Activated naive CD4-positive, alpha-beta T cell treated with anti-CD3 and anti-CD28 coated beads, Interleukin-2, amount 50 U/mL, for 72 hours (primary cell): ENCODE data around the gene ZBTB33. TPM values are rescaled to one million over a fixed set of nuclear protein-coding genes. Genes with fewer than 3 reads are reported as not detected.

Source experiments
- ATAC-seq, 2 donors: fragments of 150-1000 bp; cut with Tn5 transposase; 2 replicates each; pipeline ENCODE4 v1.10.0; 2021; ENCODE audit warnings: mild to moderate bottlenecking in 2 of 2, moderate library complexity in 2 of 2
- DNase-seq, 2 donors: peaks; one replicate each; pipeline ENCODE4 v3.0.0; 2021 to 2022; ENCODE audit warnings: low spot score in 2 of 2
- H3K27ac Mint-ChIP-seq, 2 donors: one replicate each; pipeline ENCODE4 v1.8.0; 2022; ENCODE audit warnings: mild to moderate bottlenecking in 2 of 2, mixed read lengths in 2 of 2
- H3K36me3 Mint-ChIP-seq, 2 donors: one replicate each; pipeline ENCODE4 v1.8.0; 2022; ENCODE audit warnings: mixed read lengths in 2 of 2
- H3K9me3 Mint-ChIP-seq, 2 donors: one replicate each; pipeline ENCODE4 v1.8.0; 2022; ENCODE audit warnings: mixed read lengths in 2 of 2
- total RNA-seq, 2 donors: library from RNA; stranded (reverse); gene quantifications; one replicate each; pipeline ENCODE4 v1.2.3, GENCODE V29; 2022

The ZBTB33 gene
- total RNA-seq, 2 donors from 2014 or later = 12.3 to 12.8 TPM

DNA sequence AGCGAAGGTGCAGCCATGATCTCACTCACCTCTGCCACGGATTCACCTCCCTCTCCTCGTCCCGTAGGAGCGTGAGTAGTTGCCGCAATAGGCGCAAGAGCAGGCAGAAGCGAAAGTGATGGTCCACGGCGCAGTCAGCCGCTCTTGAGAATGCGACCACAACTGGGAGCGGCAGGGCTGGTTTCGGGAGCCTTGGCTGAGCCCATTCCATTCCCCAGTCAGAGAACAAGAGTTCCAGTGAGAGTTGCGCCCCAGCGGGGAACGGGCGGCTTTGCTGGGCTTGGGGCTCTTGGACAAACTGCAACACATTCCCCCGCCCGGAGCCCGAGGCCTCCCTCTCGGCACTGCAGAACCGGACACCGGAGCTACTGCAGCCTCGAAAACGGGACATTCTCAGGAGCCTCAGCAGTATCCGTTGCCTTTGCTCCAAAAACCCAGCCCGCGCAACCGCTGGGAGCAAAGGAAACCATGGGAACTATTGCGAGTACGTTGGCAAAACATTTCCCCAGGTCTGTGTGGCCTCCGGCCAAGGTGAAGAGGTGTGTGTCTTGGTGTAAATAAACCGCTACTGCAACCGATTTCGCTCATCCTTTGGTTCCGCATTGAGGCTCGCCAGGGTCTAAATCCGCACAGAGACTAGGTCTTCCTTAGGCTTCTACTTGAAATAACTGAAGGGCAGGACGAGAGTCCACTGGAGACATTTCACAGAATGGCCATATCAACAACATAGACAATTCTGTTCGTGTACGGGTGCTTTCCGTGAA lies 5.7 kb upstream of the ZBTB33 start:
- H3K36me3 Mint-ChIP-seq = peaks cover 9 to 13% of the 10 kb centered on the region in 2 donors
- DNase-seq (peak; percentile 51 to 63), ATAC-seq (peak; percentile 89 to 94)
- H3K9me3 Mint-ChIP-seq = no peaks in the 10 kb centered on the region
- peak overlapping the region; percentile 86 to 97 for H3K27ac Mint-ChIP-seq

DNA sequence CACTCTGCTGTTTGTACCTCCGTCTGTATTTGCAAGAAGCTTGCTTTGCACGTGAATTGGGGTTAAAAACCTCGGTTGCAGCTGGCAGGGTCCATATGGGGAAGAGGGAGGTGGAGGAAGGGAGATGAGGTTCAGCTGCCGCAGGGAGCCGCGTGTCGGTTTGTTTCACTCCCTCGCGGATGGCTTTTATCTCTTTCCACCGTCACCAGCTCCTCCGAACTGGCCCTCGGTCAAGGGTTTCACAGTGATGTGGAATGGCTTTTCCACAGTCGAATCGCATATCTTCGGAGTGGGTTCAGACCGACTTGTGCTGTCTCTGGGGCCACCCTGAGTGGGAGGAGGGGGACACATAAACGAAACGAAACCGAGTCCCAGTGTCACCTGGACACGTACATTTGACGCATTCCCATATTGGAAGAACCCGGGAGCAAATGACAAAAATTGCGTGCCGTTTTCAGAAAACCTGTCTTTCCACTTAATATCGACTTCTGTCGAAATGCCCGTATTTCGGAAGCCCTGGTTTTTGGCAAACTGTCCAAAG lies 929 bp downstream of the ZBTB33 start:
- no peaks in the 10 kb centered on the region for H3K9me3 Mint-ChIP-seq
- ATAC-seq (peak in 1 of 2 donors; percentile 28), DNase-seq (peak; percentile 6 to 57)
- peaks cover 10 to 24% of the 10 kb centered on the region in 2 donors for H3K36me3 Mint-ChIP-seq
- H3K27ac Mint-ChIP-seq = peak overlapping the region; percentile 91 to 92

DNA sequence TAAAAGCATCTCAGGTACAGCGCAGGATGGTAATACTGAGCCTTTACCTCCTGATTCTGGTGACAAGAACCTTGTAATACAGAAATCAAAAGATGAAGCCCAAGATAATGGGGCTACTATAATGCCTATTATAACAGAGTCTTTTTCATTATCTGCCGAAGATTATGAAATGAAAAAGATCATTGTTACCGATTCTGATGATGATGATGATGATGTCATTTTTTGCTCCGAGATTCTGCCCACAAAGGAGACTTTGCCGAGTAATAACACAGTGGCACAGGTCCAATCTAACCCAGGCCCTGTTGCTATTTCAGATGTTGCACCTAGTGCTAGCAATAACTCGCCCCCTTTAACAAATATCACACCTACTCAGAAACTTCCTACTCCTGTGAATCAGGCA lies 3.2 kb downstream of the ZBTB33 start:
- no peak overlapping the region for H3K27ac Mint-ChIP-seq
- no peaks in the 10 kb centered on the region for H3K9me3 Mint-ChIP-seq
- DNase-seq (no peak), ATAC-seq (no peak)
- peaks cover 10 to 24% of the 10 kb centered on the region in 2 donors for H3K36me3 Mint-ChIP-seq

DNA sequence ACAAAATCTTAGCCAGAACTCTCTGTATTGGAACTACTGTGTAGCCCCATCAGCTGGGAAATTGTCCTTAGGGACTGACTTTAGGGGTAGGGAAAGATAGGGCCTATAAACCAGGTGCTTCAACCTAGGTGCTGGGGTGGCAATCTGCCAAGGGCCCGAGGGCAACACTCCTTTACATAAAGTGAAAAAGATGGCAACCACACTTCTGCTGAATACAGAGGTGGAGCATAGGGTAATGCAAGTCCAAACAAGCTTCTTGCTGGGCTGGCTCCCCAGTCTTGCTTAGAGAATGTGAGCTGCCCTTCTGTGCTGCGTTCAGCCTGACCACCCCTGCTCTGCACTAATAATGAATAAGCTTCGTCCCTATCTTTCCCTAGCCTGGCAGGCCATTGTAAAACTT lies 9.8 kb downstream of the ZBTB33 start:
- Mint-ChIP-seq H3K27ac (no peak overlapping the region), H3K9me3 (no peaks in the 10 kb centered on the region), H3K36me3 (peaks cover 0 to 3% of the 10 kb centered on the region in 2 donors)
- DNase-seq (no peak), ATAC-seq (no peak)

DNA sequence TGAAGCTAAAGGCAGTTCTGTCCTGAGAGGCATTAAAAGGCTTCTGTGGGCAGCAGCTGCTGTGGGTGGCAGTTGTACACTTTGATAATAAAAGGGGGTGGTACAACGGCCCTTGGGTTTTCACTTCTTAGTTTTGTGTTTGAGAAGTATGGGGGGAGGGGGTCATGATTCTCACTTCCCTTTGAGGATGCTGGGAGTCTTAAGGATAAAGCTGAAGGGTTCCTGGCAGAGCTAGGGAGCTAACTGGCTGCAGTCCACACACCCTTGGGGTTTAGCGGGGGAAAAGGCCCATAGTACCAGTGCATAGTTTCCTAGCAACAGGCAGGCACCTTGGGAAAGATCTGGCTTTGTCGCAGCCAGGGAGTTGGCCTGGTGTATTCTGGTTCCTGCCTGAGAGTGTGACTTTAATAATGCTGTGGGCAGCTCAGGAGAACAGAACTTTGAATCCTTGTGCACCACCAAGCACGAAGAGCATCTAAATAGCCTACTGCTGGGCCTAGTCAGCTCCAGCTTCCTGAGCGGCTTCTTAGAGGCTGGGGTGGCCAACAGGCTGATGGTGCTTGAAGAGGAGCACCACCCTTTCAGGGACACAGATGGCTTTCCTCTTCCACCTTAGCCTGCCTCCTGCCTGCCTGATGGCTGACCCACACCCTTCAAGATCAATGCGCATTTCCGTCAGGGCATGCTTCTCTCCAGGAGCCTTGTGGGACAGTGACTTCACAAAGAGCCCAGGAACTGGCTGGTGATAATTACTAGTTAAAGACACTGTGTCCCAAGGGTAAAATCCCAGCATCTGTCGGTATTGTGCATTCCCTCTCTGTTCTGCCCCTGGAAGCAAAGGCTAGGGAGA lies 12.5 kb downstream of the ZBTB33 start:
- H3K9me3 Mint-ChIP-seq = no peaks in the 10 kb centered on the region
- H3K36me3 Mint-ChIP-seq = no peaks in the 10 kb centered on the region
- no peak overlapping the region for H3K27ac Mint-ChIP-seq
- no peak for ATAC-seq
- no peak for DNase-seq

DNA sequence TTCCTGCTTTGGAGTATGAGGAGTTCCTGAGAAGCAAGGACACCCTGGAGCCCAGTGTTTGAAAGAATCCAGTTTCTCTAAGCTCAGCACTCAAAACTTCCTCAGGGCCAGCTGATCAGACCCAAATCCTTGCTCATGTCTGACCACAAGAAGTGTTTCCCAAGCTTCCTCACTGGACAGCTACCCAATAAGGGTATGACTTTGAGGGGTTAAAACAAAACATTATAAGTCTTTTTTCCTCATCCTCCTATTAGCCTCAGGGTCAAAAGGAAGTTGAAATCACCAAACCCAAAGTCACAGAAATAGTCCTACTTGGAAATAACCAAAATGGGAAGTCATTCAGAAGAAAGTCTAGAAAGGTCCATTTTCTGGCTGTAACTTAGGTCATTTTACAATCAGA lies 13.7 kb downstream of the ZBTB33 start:
- no peak for DNase-seq
- no peak for ATAC-seq
- H3K9me3 Mint-ChIP-seq = no peaks in the 10 kb centered on the region
- no peak overlapping the region for H3K27ac Mint-ChIP-seq
- no peaks in the 10 kb centered on the region for H3K36me3 Mint-ChIP-seq

DNA sequence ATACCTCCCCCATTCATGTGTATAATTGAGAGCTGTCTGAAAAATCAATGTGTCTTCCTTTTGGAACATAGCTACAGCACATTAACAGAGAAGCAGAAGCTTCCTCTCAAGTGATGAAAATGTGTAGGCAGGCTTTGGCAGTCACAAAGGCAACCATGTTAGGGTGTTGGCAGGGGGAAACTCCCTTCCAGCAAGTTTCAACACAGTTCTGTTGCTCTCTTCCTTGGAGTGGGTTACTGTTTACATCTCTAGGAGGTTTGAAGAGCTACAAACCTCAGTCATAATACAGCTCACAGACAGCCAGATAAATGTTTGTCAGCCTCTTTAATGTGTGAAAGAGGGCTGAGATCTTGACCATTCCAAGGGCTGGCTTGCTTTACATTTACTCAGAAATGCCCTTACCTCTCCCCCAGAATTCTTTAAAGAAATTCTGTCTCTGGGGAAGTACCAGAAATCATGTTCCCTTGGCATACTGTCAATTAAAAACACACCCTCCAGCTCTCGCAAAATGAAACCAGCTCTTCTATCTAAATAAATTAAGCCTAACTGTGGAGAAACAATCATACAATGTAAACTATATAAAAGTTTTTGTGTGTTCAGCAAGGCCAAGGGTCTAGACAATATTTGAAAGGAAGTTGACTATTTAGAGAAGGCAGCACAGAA lies 18.9 kb downstream of the ZBTB33 start:
- Mint-ChIP-seq H3K27ac (peak overlapping the region in 1 of 2 donors; percentile 54), H3K9me3 (no peaks in the 10 kb centered on the region)
- DNase-seq = no peak

DNA sequence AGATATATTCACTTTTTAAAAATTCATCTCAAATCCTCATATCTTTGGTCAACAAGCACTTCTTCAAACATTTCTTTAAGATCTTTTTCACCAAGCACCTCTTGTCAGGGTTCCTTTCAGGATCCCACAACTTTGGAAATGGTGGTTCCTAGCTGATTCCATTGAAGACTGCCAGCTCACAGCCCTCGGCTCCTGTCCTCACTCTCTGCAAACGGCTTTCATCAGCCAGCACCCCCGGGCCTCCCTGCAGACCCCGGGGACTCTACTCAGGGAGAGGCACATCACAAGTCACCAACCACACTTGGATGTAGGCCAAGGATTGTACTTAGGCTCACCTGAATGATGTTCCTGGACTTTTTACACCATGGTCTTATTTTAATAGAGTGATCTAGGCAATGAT lies 20.0 kb downstream of the ZBTB33 start:
- no peaks in the 10 kb centered on the region for H3K9me3 Mint-ChIP-seq
- no peak for DNase-seq
- ATAC-seq = no peak
- H3K27ac Mint-ChIP-seq = no peak overlapping the region
- H3K36me3 Mint-ChIP-seq = no peaks in the 10 kb centered on the region

More for the DNA sequence above, 18.9 kb downstream of the ZBTB33 start:
- ATAC-seq = peak; percentile 59 to 69
- H3K36me3 Mint-ChIP-seq = no peaks in the 10 kb centered on the region

DNA sequence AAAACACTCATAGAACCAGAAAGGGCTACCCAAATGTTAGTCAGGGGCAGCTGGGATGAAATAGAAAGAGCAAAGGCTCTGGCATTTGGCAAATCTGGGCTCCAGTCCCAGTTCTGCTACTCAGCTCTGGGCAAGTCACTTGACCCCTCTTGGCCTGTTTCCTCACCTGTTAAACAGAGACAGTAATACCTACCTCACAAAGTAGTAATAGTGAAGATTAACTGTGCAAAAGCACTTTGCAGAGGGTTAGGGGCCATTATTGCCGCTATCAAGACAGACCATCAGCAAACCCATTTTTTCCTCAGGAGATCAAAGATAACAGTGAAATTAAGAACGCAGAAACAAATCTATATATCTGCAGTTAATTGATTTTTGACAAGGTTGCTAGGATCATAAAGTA lies 20.6 kb downstream of the ZBTB33 start:
- H3K9me3 Mint-ChIP-seq = no peaks in the 10 kb centered on the region
- ATAC-seq = no peak

DNA sequence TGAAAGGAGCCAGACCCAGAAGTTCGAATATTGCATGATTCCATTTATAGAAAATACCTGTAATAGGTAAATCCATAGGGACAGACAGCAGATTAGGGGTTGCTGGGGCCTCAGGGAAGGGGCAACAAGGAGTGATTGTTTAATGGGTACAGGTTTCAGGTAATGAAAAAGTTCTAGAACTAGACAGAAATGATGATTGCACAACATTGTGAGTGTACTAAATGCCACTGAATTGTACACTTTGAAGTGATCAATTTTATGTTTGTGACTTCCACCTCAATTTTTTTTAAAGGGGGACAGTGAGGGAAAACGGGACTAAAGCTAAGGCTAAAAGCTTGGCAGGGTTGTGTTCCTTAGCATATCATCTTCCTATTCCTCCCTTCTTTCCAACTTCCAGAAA lies 23.5 kb downstream of the ZBTB33 start:
- H3K9me3 Mint-ChIP-seq = no peaks in the 10 kb centered on the region
- no peak overlapping the region for H3K27ac Mint-ChIP-seq
- DNase-seq (no peak), ATAC-seq (no peak)
- no peaks in the 10 kb centered on the region for H3K36me3 Mint-ChIP-seq

More for the DNA sequence above, 20.6 kb downstream of the ZBTB33 start:
- no peak overlapping the region for H3K27ac Mint-ChIP-seq
- H3K36me3 Mint-ChIP-seq = no peaks in the 10 kb centered on the region
- DNase-seq = no peak

DNA sequence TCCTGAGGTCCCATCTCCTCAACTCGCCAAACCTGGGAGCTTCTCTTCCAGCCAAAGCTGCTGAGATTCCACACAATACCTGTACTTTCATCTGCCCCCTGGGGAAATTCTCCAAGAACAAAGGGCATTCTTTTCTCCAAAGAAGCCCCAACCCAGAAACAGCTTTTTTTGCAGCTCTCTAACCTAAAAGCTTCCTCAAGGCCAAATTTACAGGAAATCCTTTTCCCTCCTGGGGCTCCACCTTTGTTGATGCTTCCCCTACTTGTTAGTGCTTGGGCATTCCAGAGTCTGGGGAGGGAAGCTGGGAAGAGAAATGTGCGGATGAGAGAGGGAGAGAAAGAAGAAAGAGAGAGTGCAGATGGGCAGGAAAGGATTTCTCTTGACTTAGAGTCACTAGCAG lies 24.3 kb downstream of the ZBTB33 start:
- Mint-ChIP-seq H3K27ac (no peak overlapping the region), H3K9me3 (no peaks in the 10 kb centered on the region), H3K36me3 (no peaks in the 10 kb centered on the region)
- ATAC-seq = no peak
- no peak for DNase-seq

DNA sequence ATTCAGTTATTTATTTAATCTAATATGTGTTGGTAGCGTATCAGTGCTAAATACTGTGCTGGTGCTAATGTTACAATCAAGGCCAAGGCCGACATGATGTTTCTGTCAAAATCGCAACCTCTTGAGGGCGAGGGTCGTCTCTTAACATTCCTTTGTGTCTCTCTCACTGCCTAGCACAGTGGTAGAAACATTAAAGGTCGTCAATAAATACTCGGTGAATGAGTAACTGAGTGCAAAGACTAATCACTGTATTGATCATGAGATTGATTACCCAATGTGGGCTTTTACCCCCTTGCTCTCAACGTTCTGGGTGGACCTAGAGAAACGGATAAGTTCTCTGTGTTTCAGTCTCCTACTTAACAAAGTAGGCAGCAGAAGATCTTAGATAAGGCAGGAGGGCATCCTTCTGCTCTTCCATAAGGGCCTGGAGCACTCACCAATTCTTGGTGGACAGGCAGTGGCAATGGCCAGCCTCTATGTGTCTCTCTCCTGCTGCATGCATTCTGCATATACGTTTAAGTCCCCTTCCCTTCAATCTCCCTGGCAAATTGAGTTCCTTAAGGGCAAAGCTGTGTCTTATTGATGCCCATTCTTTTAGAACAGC lies 30.5 kb downstream of the ZBTB33 start:
- Mint-ChIP-seq H3K9me3 (peaks cover 0 to 5% of the 10 kb centered on the region in 2 donors), H3K27ac (no peak overlapping the region), H3K36me3 (peaks cover 0 to 5% of the 10 kb centered on the region in 2 donors)
- no peak for ATAC-seq
- DNase-seq = no peak

DNA sequence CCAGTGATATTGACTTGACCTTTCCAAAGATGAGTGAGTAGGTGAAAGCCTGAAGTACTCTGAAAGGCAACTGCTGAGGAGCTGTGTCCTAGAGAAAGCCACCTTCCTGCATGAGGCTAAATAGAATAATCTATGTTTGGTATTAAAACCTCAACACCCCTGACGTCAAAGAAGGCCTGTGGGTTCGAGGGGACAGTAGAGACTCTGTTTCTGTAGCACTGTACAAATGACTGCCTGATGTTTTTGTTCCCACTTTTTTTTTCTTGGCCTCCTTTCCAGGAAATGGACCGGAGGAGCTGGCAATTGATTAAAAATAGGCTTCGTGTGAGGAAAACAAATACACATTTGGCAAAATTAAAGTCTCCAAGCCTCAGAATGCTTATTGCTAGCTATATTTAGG lies 31.1 kb downstream of the ZBTB33 start:
- no peak for DNase-seq
- Mint-ChIP-seq H3K9me3 (peaks cover 0 to 5% of the 10 kb centered on the region in 2 donors), H3K36me3 (peaks cover 0 to 5% of the 10 kb centered on the region in 2 donors), H3K27ac (no peak overlapping the region)
- ATAC-seq = no peak

DNA sequence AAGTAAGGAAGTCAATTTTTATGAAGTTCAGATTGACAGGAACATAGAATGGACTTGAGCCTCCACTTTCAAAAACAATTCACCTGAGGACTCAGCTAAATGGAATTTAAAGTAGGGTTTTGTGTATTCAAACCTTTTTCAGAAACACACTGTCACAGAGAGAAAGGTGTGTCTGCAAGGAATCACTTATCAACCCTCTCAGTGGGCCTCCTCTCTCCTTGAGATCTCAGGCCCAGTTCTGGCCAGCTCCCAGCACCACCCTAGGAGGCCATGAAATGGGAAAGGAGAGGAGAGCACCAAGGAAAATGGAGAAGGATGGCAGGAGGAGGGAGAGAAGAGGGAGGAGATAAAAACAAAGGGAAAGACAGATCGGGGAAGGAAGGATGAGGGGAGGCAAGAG lies 32.1 kb downstream of the ZBTB33 start:
- ATAC-seq = no peak
- Mint-ChIP-seq H3K36me3 (peaks cover 0 to 5% of the 10 kb centered on the region in 2 donors), H3K27ac (no peak overlapping the region), H3K9me3 (peaks cover 0 to 5% of the 10 kb centered on the region in 2 donors)
- no peak for DNase-seq

DNA sequence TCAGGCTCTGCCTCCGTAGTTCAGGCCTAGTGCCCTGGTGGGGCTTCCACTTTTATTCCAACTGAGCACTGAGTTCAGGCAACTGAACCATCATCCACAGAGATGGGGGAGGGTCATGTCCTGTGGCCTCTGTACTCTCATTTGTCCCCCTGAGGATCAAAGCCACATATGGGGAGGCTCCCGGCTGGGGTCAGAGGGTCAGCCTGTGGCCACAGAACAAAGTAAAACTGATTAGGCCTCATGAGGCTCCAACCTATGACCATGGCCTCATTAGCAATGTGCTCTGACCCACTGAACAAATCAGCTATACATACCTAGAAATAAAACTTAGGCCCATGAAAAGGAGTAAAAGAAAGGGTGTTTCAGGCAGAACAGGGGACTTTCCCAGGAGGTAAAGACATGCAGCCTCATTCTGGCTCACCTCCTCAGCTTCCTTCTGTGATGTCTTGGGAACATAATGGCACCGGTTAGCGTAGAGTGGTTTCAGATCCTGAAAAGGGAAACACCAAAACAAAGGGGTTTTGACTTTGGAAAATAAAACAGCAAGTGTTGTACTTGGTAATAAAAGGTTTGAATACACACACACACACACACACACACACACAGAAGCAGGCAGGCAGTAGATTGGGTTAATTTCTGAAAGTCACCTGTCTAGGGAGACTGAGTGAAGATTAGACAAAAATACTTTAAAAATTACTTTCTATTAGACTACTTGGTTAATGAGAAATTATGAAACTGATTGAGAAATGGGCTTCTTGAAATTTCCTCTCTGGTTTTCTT lies 36.3 kb downstream of the ZBTB33 start:
- peaks cover 0 to 5% of the 10 kb centered on the region in 2 donors for H3K36me3 Mint-ChIP-seq
- DNase-seq = no peak

More for the DNA sequence above, 36.3 kb downstream of the ZBTB33 start:
- Mint-ChIP-seq H3K9me3 (peaks cover 0 to 5% of the 10 kb centered on the region in 2 donors), H3K27ac (no peak overlapping the region)
- no peak for ATAC-seq
